Prostate gland (tissue), 2 donors: ENCODE measurements around the gene CLTB. TPM values are rescaled to one million over a fixed set of nuclear protein-coding genes. Genes with fewer than 3 reads are reported as not detected.

Experiments
- DNase-seq: peaks from one replicate; pipeline ENCODE4 v3.0.0-alpha.2; 2019; ENCODE audit warnings: low spot score
- H3K27ac ChIP-seq, 2 donors: fragments of 200-600 bp; sonication (generic); 2 replicates each; pipeline ENCODE4 v1.5.1; 2017 to 2019
- H3K27me3 ChIP-seq: fragments of 200-600 bp; sonication (generic); replicated peaks from 2 replicates; pipeline ENCODE4 v1.5.1; 2019; ENCODE audit not compliant: insufficient read depth
- H3K36me3 ChIP-seq, 2 donors: fragments of 200-600 bp; sonication (generic); 1 replicate in 1 of 2; 2 replicates in 1 of 2; pipeline versions ENCODE4 v1.5.1 to v1.8.1; 2017 to 2019
- H3K4me1 ChIP-seq: fragments of 200-600 bp; sonication (generic); replicated peaks from 2 replicates; pipeline ENCODE4 v1.5.1; 2019
- H3K4me3 ChIP-seq, 2 donors: fragments of 200-600 bp; sonication (generic); 2 replicates each; pipeline ENCODE4 v1.5.1; 2017 to 2019
- H3K9me3 ChIP-seq: fragments of 200-600 bp; sonication (generic); 2 replicates; pipeline ENCODE4 v1.5.1; 2017
- CTCF ChIP-seq, 4 experiments: fragments of 200-600 bp in 2 of 4; fragments of 450-650 bp in 2 of 4; sonication (generic) in 2 of 4; IDR thresholded peaks; 1 replicate in 3 of 4; 2 replicates in 1 of 4; pipeline ENCODE4 v1.5.1; 2016 to 2019; ENCODE audit warnings: antibody characterized with exemption in 4 of 4, mild to moderate bottlenecking in 2 of 4, moderate library complexity in 2 of 4
- POLR2A ChIP-seq: fragments of 450-650 bp; IDR thresholded peaks from one replicate; pipeline ENCODE4 v1.6.1; 2016; ENCODE audit warnings: antibody characterized with exemption, mild to moderate bottlenecking
- POLR2AphosphoS5 ChIP-seq: sonication (generic); formaldehyde crosslinking; IDR thresholded peaks from one replicate; pipeline ENCODE4 v1.6.1; 2017; ENCODE audit warnings: antibody characterized with exemption
- WGBS: methylation state at CpG from one replicate; pipeline ENCODE4 v1.1.5; 2018; 5-methylcytosine and 5-hydroxymethylcytosine counted together
- intact Hi-C: fragments of 100-400 bp; cut with DNase I; formaldehyde crosslinking; loops from one replicate; pipeline ENCODE4 v1.14.2; 2022
- total RNA-seq, 2 donors: library from RNA; depleted of rRNA; stranded (reverse); fragments of >200 nt; gene quantifications; one replicate each; pipeline ENCODE4 v1.1.0, GENCODE V29; 2016

CLTB gene
- total RNA-seq, 2 donors from 2014 or later, result 105 to 125 TPM

GRCh38 chr5:176440927-176441706 lies 24.8 kb upstream of the CLTB start:
- H3K4me3 ChIP-seq, result no peak overlapping the region
- DNase-seq, result no peak
- 65% methylated on average over 10 of the region's 10 CpGs for WGBS
- H3K4me1 ChIP-seq, result no peaks in the 10 kb centered on the region
- no peaks in the 10 kb centered on the region for H3K36me3 ChIP-seq
- no peaks in the 10 kb centered on the region for H3K9me3 ChIP-seq
- intact Hi-C loops, result no loop called here
- TF ChIP-seq CTCF (IDR thresholded peaks at IDR 0.05) (no peak), POLR2AphosphoS5 (no peak), POLR2A (no peak)
- H3K27ac ChIP-seq, result no peak overlapping the region
- H3K27me3 ChIP-seq, result no peaks in the 10 kb centered on the region

- intact Hi-C loops, result no loop called here
- H3K9me3 ChIP-seq, result no peaks in the 10 kb centered on the region
- TF ChIP-seq CTCF (IDR thresholded peaks at IDR 0.05) (no peak), POLR2A (no peak), POLR2AphosphoS5 (no peak)
- WGBS, result 69% methylated on average over 12 of the region's 12 CpGs
- no peaks in the 10 kb centered on the region for H3K36me3 ChIP-seq
- H3K4me3 ChIP-seq, result no peak overlapping the region
- H3K27ac ChIP-seq, result no peak overlapping the region
- no peak for DNase-seq
- no peaks in the 10 kb centered on the region for H3K4me1 ChIP-seq
- H3K27me3 ChIP-seq, result no peaks in the 10 kb centered on the region
These were observed 22.8 kb upstream of the CLTB start for GRCh38 chr5:176438959-176439757.

GRCh38 chr5:176436656-176437055 lies 20.3 kb upstream of the CLTB start:
- H3K4me3 ChIP-seq, result no peak overlapping the region
- WGBS, result 40% methylated on average over 5 of the region's 5 CpGs
- no peaks in the 10 kb centered on the region for H3K27me3 ChIP-seq
- no peaks in the 10 kb centered on the region for H3K36me3 ChIP-seq
- no peaks in the 10 kb centered on the region for H3K9me3 ChIP-seq
- H3K4me1 ChIP-seq, result no peaks in the 10 kb centered on the region
- H3K27ac ChIP-seq, result no peak overlapping the region
- DNase-seq, result no peak
- TF ChIP-seq CTCF (IDR thresholded peaks at IDR 0.05), result no peak
- TF ChIP-seq POLR2A, result no peak
- no peak for TF ChIP-seq POLR2AphosphoS5
- intact Hi-C loops, result no loop called here

- no peaks in the 10 kb centered on the region for H3K9me3 ChIP-seq
- H3K4me3 ChIP-seq, result no peak overlapping the region
- DNase-seq, result no peak
- WGBS, result 87% methylated on average over 5 of the region's 5 CpGs
- H3K27ac ChIP-seq, result no peak overlapping the region
- TF ChIP-seq POLR2AphosphoS5 (no peak), POLR2A (no peak), CTCF (IDR thresholded peaks at IDR 0.05) (no peak)
- no peaks in the 10 kb centered on the region for H3K4me1 ChIP-seq
- intact Hi-C loops, result no loop called here
- H3K36me3 ChIP-seq, result no peaks in the 10 kb centered on the region
- H3K27me3 ChIP-seq, result no peaks in the 10 kb centered on the region
These were observed 16.4 kb upstream of the CLTB start for GRCh38 chr5:176432707-176433106.
